Measurements from ENCODE around the gene ZFPL1.

GRCh38 chr11:65112546-65113360 lies 28.7 kb downstream of the ZFPL1 start:
- TF ChIP-seq, protein P1, sequence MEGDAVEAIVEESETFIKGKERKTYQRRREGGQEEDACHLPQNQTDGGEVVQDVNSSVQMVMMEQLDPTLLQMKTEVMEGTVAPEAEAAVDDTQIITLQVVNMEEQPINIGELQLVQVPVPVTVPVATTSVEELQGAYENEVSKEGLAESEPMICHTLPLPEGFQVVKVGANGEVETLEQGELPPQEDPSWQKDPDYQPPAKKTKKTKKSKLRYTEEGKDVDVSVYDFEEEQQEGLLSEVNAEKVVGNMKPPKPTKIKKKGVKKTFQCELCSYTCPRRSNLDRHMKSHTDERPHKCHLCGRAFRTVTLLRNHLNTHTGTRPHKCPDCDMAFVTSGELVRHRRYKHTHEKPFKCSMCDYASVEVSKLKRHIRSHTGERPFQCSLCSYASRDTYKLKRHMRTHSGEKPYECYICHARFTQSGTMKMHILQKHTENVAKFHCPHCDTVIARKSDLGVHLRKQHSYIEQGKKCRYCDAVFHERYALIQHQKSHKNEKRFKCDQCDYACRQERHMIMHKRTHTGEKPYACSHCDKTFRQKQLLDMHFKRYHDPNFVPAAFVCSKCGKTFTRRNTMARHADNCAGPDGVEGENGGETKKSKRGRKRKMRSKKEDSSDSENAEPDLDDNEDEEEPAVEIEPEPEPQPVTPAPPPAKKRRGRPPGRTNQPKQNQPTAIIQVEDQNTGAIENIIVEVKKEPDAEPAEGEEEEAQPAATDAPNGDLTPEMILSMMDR (IDR thresholded peaks at IDR 0.05; ENCODE audit: insufficient read depth, low read length, poor library complexity, severe bottlenecking): peak; percentile 95
- no peak for TF ChIP-seq EZH2phosphoT487 (conservative IDR thresholded peaks at IDR 0.05; ENCODE audit: low read length)
